H1 (cell line): Measurements from ENCODE around the gene STARD3.

ENCODE experiments used
- FOSL1 ChIP-seq: IDR thresholded peaks from 2 replicates; pipeline ENCODE4 v1.6.1; 2011; ENCODE audit warnings: mild to moderate bottlenecking, low read depth, low read length, moderate library complexity; ENCODE audit not compliant: insufficient read depth
- GABPA ChIP-seq: IDR thresholded peaks from 2 replicates; pipeline ENCODE4 v1.6.1; 2011; ENCODE audit warnings: mild to moderate bottlenecking, low read length, moderate library complexity, borderline replicate concordance; ENCODE audit not compliant: insufficient read depth
- RFX5 ChIP-seq: IDR thresholded peaks from 2 replicates; pipeline ENCODE4 v1.6.1; 2011; ENCODE audit warnings: low read depth, low read length, improper control_type of control experiment, borderline replicate concordance
- TAF1 ChIP-seq: IDR thresholded peaks from 2 replicates; pipeline ENCODE4 v1.6.1; 2011; ENCODE audit warnings: mild to moderate bottlenecking, low read depth, low read length
- TF ChIP-seq, protein P1 (sequence below), 3 experiments: IDR thresholded peaks; 1 replicate in 2 of 3; 2 replicates in 1 of 3; pipeline versions ENCODE4 v1.5.1 to v1.6.1; 2011; ENCODE audit warnings: low read length in 3 of 3, mild to moderate bottlenecking in 3 of 3, inconsistent platforms in 2 of 3, low read depth in 1 of 3, moderate library complexity in 1 of 3; ENCODE audit not compliant: insufficient read depth in 1 of 3; ENCODE audit errors: control extremely low read depth in 1 of 3

DNA sequence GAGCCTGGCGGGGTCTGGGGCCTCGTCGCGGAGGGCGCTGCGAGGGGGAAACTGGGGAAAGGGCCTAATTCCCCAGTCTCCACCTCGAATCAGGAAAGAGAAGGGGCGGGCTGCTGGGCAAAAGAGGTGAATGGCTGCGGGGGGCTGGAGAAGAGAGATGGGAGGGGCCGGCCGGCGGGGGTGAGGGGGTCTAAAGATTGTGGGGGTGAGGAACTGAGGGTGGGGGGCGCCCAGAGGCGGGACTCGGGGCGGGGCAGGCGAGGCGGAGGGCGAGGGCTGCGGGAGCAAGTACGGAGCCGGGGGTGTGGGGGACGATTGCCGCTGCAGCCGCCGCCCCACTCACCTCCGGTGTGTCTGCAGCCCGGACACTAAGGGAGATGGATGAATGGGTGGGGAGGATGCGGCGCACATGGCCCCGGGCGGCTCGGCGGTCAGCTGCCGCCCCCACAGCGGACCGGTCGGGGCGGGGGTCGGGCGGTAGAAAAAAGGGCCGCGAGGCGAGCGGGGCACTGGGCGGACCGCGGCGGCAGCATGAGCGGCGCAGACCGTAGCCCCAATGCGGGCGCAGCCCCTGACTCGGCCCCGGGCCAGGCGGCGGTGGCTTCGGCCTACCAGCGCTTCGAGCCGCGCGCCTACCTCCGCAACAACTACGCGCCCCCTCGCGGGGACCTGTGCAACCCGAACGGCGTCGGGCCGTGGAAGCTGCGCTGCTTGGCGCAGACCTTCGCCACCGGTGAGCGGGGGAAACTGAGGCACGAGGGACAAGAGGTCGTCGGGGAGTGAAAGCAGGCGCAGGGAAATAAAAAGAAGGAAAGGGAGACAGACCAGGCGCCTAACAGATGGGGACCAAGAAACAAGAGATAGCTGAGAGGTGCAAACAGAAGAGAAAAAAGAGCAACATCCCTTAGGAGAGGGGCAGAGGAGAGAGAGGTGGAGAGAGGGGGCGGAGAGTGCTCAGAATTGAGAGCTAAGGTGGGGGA lies 31.3 kb downstream of the STARD3 start, which contains the start of gene PNMT:
- TF ChIP-seq RFX5 (no peak), GABPA (peak; percentile 84; the same call in 1 of the 2 replicates), TAF1 (0 out of 2 replicates have a peak, but pooled peaks have one; percentile 21), FOSL1 (no peak)
- TF ChIP-seq, protein P1, sequence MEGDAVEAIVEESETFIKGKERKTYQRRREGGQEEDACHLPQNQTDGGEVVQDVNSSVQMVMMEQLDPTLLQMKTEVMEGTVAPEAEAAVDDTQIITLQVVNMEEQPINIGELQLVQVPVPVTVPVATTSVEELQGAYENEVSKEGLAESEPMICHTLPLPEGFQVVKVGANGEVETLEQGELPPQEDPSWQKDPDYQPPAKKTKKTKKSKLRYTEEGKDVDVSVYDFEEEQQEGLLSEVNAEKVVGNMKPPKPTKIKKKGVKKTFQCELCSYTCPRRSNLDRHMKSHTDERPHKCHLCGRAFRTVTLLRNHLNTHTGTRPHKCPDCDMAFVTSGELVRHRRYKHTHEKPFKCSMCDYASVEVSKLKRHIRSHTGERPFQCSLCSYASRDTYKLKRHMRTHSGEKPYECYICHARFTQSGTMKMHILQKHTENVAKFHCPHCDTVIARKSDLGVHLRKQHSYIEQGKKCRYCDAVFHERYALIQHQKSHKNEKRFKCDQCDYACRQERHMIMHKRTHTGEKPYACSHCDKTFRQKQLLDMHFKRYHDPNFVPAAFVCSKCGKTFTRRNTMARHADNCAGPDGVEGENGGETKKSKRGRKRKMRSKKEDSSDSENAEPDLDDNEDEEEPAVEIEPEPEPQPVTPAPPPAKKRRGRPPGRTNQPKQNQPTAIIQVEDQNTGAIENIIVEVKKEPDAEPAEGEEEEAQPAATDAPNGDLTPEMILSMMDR (IDR thresholded peaks at IDR 0.05; ENCODE audit: control extremely low read depth in 1 of 3, insufficient read depth in 1 of 3, low read depth in 1 of 3, low read length in 3 of 3) = peak; percentile 63 to 72 (median 67)
